H1 (cell line): ENCODE measurements around the gene CCNY. TPM values are rescaled to one million over a fixed set of nuclear protein-coding genes. Genes with fewer than 3 reads are reported as not detected.

ENCODE experiments used
- EP300 ChIP-seq, 2 experiments: IDR thresholded peaks; 1 replicate in 1 of 2; 2 replicates in 1 of 2; pipeline ENCODE4 v1.6.1; 2011 to 2012; ENCODE audit warnings: low read depth in 2 of 2, low read length in 2 of 2, mild to moderate bottlenecking in 2 of 2, borderline replicate concordance in 1 of 2, inconsistent platforms in 1 of 2, moderate library complexity in 1 of 2
- RAD21 ChIP-seq, 2 experiments: IDR thresholded peaks in 1 of 2; conservative IDR thresholded peaks in 1 of 2; 2 replicates each; pipeline ENCODE4 v1.6.1; 2011; ENCODE audit warnings: low read depth in 2 of 2, low read length in 2 of 2, improper control_type of control experiment in 1 of 2, inconsistent platforms in 1 of 2, mild to moderate bottlenecking in 1 of 2, moderate library complexity in 1 of 2
- RFX5 ChIP-seq: IDR thresholded peaks from 2 replicates; pipeline ENCODE4 v1.6.1; 2011; ENCODE audit warnings: low read depth, low read length, improper control_type of control experiment, borderline replicate concordance
- polyA plus RNA-seq, 7 experiments: library from polyadenylated mRNA; depleted of rRNA in 3 of 7; stranded (reverse) in 5 of 7; unstranded in 2 of 7; fragments of >200 nt in 5 of 7; fragments of 200-250 nt in 2 of 7; gene quantifications; 1 replicate in 5 of 7; 2 replicates in 1 of 7; 4 replicates in 1 of 7; pipeline versions ENCODE4 v1.2.1 to v1.2.3, GENCODE V29; 2011 to 2013; ENCODE audit warnings: missing spikeins in 2 of 7, mixed read lengths in 2 of 7
- total RNA-seq: library from RNA; stranded (reverse); fragmentation: NEBNext Ultra II Directional; extraction: Animal tissue kit (Norgen Biotek cat#: 25700); gene quantifications from 2 replicates; pipeline ENCODE4 v1.2.1, GENCODE V29; 2021

CCNY gene
- total and polyA plus RNA-seq, 2 of the 8 experiments (the other 6 are each of a cell fraction or from before 2014, with no cell fraction given) = 25.3 to 68.2 TPM

DNA sequence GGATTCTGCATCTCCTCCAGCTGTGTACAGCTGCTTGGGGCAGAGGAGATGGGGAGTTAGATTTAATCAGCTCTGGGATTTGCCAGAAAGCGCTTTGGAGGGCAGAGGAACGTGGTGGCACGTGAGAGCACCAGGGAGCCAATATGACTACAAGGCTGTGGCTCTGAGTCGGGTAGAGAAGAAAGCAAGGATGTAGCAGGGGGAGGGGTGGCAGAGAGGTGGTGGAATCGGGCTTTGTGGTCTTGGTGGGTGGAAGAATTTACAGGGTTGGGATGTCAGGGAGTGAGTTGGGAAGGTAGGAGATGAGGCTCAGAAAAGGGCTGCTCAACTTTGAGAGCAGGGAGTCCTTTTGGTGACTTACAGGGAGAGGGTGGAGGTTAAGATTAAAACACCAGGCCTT, 113.6 kb downstream of the CCNY start (continued):
- TF ChIP-seq RFX5 = no peak
- no peak for TF ChIP-seq EP300 (IDR thresholded peaks at IDR 0.05; ENCODE audit: borderline replicate concordance in 1 of 2, low read depth in 2 of 2, low read length in 2 of 2)
- no peak for TF ChIP-seq RAD21 (IDR thresholded peaks at IDR 0.05 in 1 of 2, conservative IDR thresholded peaks at IDR 0.05 in 1 of 2; ENCODE audit: low read depth in 2 of 2, low read length in 2 of 2)
